ENCODE results near the gene BBC3.
A peak's percentile ranks its signal among the peaks of the same experiment; 100 is the strongest.
"Not testable (repeated sequence)": the region's sequence is repeated elsewhere in the genome, so short reads cannot be mapped to it uniquely, and the experiment has no call there.

The BBC3 gene

GRCh38 chr19:47258434-47258833, 27.4 kb upstream of the BBC3 start:
- DNase-seq (ENCODE audit: low read depth in 2 of 2), result no peak

GRCh38 chr19:47257411-47258169, 26.6 kb upstream of the BBC3 start:
- DNase-seq (ENCODE audit: low read depth in 2 of 2), result no peak

- peak; percentile 100 for DNase-seq (ENCODE audit: low read depth in 2 of 2)
Observed at GRCh38 chr19:47256693-47257410, 25.9 kb upstream of the BBC3 start.

GRCh38 chr19:47255879-47256692, 25.1 kb upstream of the BBC3 start, which contains the start of gene CCDC9:
Gene CCDC9 (plus strand): TSS chr19:47256525. CDS start chr19:47258401, 1,876 bp downstream.
- DNase-seq (ENCODE audit: low read depth in 2 of 2), result peak; percentile 91 to 92

- no peak for DNase-seq (ENCODE audit: low read depth in 2 of 2)
Observed at GRCh38 chr19:47253970-47254369, 23.0 kb upstream of the BBC3 start.

- DNase-seq (ENCODE audit: low read depth in 2 of 2), result no peak
Observed at GRCh38 chr19:47253467-47253881, 22.5 kb upstream of the BBC3 start.

GRCh38 chr19:47253016-47253415, 22.0 kb upstream of the BBC3 start:
- not testable (repeated sequence) for DNase-seq (ENCODE audit: low read depth in 2 of 2)

GRCh38 chr19:47247308-47247990, 16.4 kb upstream of the BBC3 start:
- peak; percentile 72 to 73 for DNase-seq (ENCODE audit: low read depth in 2 of 2)

GRCh38 chr19:47243776-47244547, 13.0 kb upstream of the BBC3 start:
- DNase-seq (ENCODE audit: low read depth in 2 of 2), result peak; percentile 87 to 88

- DNase-seq (ENCODE audit: low read depth in 2 of 2), result no peak
Observed at GRCh38 chr19:47243364-47243775, 12.4 kb upstream of the BBC3 start.

- no peak for DNase-seq (ENCODE audit: low read depth in 2 of 2)
Observed at GRCh38 chr19:47241919-47242577, 11.0 kb upstream of the BBC3 start.

GRCh38 chr19:47240996-47241918, 10.3 kb upstream of the BBC3 start:
- peak; percentile 71 to 77 for DNase-seq (ENCODE audit: low read depth in 2 of 2)

- DNase-seq (ENCODE audit: low read depth in 2 of 2), result no peak
Observed at GRCh38 chr19:47240556-47240955, 9.6 kb upstream of the BBC3 start.

- DNase-seq (ENCODE audit: low read depth in 2 of 2), result no peak
Observed at GRCh38 chr19:47239610-47240296, 8.8 kb upstream of the BBC3 start.

GRCh38 chr19:47239152-47239551, 8.2 kb upstream of the BBC3 start:
- DNase-seq (ENCODE audit: low read depth in 2 of 2), result no peak

GRCh38 chr19:47236072-47236675, 5.2 kb upstream of the BBC3 start:
- no peak for DNase-seq (ENCODE audit: low read depth in 2 of 2)

- no peak for DNase-seq (ENCODE audit: low read depth in 2 of 2)
Observed at GRCh38 chr19:47232422-47233211, 1.6 kb upstream of the BBC3 start.

All from stimulated activated CD8-positive, alpha-beta memory T cell treated with anti-CD3 and anti-CD28 coated beads, Interleukin-2, amount 100 ng/mL, for 48 hours (primary cell).